Esophagus squamous epithelium (tissue), 5 donors: Measurements from ENCODE around the gene PTPRJ. TPM values are rescaled to one million over a fixed set of nuclear protein-coding genes. Genes with fewer than 3 reads are reported as not detected.
"Not testable (repeated sequence)": the region's sequence is repeated elsewhere in the genome, so short reads cannot be mapped to it uniquely, and the experiment has no call there.

ENCODE experiments used
- DNase-seq: peaks from one replicate; lab custom pipeline; 2025; lab: John Stamatoyannopoulos, UW
- H3K27ac ChIP-seq, 4 donors: fragments of 200-600 bp; sonication (generic); one replicate each; pipeline ENCODE4 v1.5.1; 2016 to 2019; ENCODE audit warnings: mild to moderate bottlenecking in 1 of 4
- H3K27me3 ChIP-seq, 4 donors: fragments of 200-600 bp; sonication (generic); 1 replicate in 3 of 4; 2 replicates in 1 of 4; pipeline versions ENCODE4 v1.5.1 to v1.6.0; 2017 to 2021; ENCODE audit warnings: antibody characterized with exemption in 1 of 4
- H3K36me3 ChIP-seq, 3 donors: fragments of 200-600 bp; sonication (generic); one replicate each; pipeline ENCODE4 v1.5.1; 2016 to 2019
- H3K4me1 ChIP-seq, 3 donors: fragments of 200-600 bp; sonication (generic); one replicate each; pipeline ENCODE4 v1.5.1; 2017 to 2019
- H3K4me3 ChIP-seq, 4 donors: fragments of 200-600 bp; sonication (generic); 1 replicate in 3 of 4; 2 replicates in 1 of 4; pipeline ENCODE4 v1.5.1; 2016 to 2019; ENCODE audit warnings: mild to moderate bottlenecking in 2 of 4, moderate library complexity in 1 of 4
- H3K9me3 ChIP-seq, 3 donors: fragments of 200-600 bp; sonication (generic); one replicate each; pipeline ENCODE4 v1.5.1; 2016 to 2019
- CTCF ChIP-seq, 6 experiments: fragments of 450-650 bp in 4 of 6; fragments of 200-600 bp in 2 of 6; sonication (generic) in 2 of 6; IDR thresholded peaks; one replicate each; pipeline ENCODE4 v1.5.1; 2016 to 2019; ENCODE audit warnings: antibody characterized with exemption in 6 of 6, mild to moderate bottlenecking in 4 of 6, moderate library complexity in 4 of 6
- POLR2A ChIP-seq, 4 donors: fragments of 450-650 bp; IDR thresholded peaks; one replicate each; pipeline ENCODE4 v1.6.1; 2017; ENCODE audit warnings: antibody characterized with exemption in 4 of 4, mild to moderate bottlenecking in 4 of 4, moderate library complexity in 3 of 4
- WGBS, 2 donors: methylation state at CpG; one replicate each; pipeline ENCODE4 v1.1.5; 2018; 5-methylcytosine and 5-hydroxymethylcytosine counted together
- intact Hi-C: fragments of 100-400 bp; cut with DNase I; formaldehyde crosslinking; loops from one replicate; pipeline ENCODE4 v1.15.0; 2022
- total RNA-seq, 4 donors: library from RNA; depleted of rRNA; stranded (reverse); fragments of >200 nt; gene quantifications; one replicate each; pipeline ENCODE4 v1.1.0, GENCODE V29; 2016
- donor health status: DM: yes; HTN: yes; CAD: no.

The PTPRJ gene
- total RNA-seq, 4 donors from 2014 or later = 1.7 to 11.6 (median 3.4) TPM

GRCh38 chr11:47948137-47948536, 32.2 kb upstream of the PTPRJ start:
- H3K36me3 ChIP-seq = no peaks in the 10 kb centered on the region
- no peak overlapping the region for H3K27ac ChIP-seq
- no peak for DNase-seq
- no peak for TF ChIP-seq POLR2A (IDR thresholded peaks at IDR 0.05)
- no peak for TF ChIP-seq CTCF (IDR thresholded peaks at IDR 0.05)
- H3K4me1 ChIP-seq = peaks cover 9 to 25% (median 18%) of the 10 kb centered on the region in 3 donors
- no peaks in the 10 kb centered on the region for H3K27me3 ChIP-seq
- WGBS, 2 donors = 70 to 72% methylated on average over 3 of the region's 3 CpGs
- intact Hi-C loops = no loop called here
- H3K9me3 ChIP-seq = no peaks in the 10 kb centered on the region
- no peak overlapping the region for H3K4me3 ChIP-seq

GRCh38 chr11:47949001-47949675, 31.2 kb upstream of the PTPRJ start:
- 60 to 67% methylated on average over 9 of the region's 9 CpGs for WGBS, 2 donors
- H3K4me3 ChIP-seq, H3K9me3 ChIP-seq, H3K36me3 ChIP-seq, H3K27ac ChIP-seq, intact Hi-C loops, DNase-seq, H3K27me3 ChIP-seq: not testable (repeated sequence)
- H3K4me1 ChIP-seq = peaks cover 9 to 25% (median 18%) of the 10 kb centered on the region in 3 donors

- Histone ChIP-seq H3K27me3 (no peaks in the 10 kb centered on the region), H3K36me3 (no peaks in the 10 kb centered on the region), H3K4me3 (no peak overlapping the region), H3K27ac (no peak overlapping the region), H3K9me3 (no peaks in the 10 kb centered on the region), H3K4me1 (peaks cover 9 to 25% (median 18%) of the 10 kb centered on the region in 3 donors)
- intact Hi-C loops = no loop called here
- DNase-seq = no peak
- no peak for TF ChIP-seq CTCF (IDR thresholded peaks at IDR 0.05)
- no peak for TF ChIP-seq POLR2A (IDR thresholded peaks at IDR 0.05)
- 37 to 50% methylated on average over 5 of the region's 5 CpGs for WGBS, 2 donors
Observed at GRCh38 chr11:47950396-47950795, 30.0 kb upstream of the PTPRJ start.

GRCh38 chr11:47951504-47951903, 28.9 kb upstream of the PTPRJ start:
- H3K27me3 ChIP-seq, H3K9me3 ChIP-seq, DNase-seq, H3K4me3 ChIP-seq, intact Hi-C loops, H3K27ac ChIP-seq, H3K36me3 ChIP-seq: not testable (repeated sequence)
- WGBS, 2 donors = 90 to 94% methylated on average over 11 to 12 of the region's 12 CpGs
- H3K4me1 ChIP-seq = peaks cover 7 to 18% (median 16%) of the 10 kb centered on the region in 3 donors

- Histone ChIP-seq H3K36me3 (no peaks in the 10 kb centered on the region), H3K9me3 (no peaks in the 10 kb centered on the region), H3K4me1 (no peaks in the 10 kb centered on the region), H3K4me3 (no peak overlapping the region), H3K27ac (no peak overlapping the region), H3K27me3 (no peaks in the 10 kb centered on the region)
- WGBS, 2 donors = 81 to 96% methylated on average over 4 of the region's 4 CpGs
- intact Hi-C loops = no loop called here
- DNase-seq = no peak
- no peak for TF ChIP-seq CTCF (IDR thresholded peaks at IDR 0.05)
- TF ChIP-seq POLR2A (IDR thresholded peaks at IDR 0.05) = no peak
Observed at GRCh38 chr11:47955061-47955755, 25.2 kb upstream of the PTPRJ start.

- Histone ChIP-seq H3K27me3 (no peaks in the 10 kb centered on the region), H3K36me3 (no peaks in the 10 kb centered on the region), H3K27ac (no peak overlapping the region), H3K4me3 (no peak overlapping the region), H3K9me3 (no peaks in the 10 kb centered on the region), H3K4me1 (no peaks in the 10 kb centered on the region)
- intact Hi-C loops = no loop called here
- 94 to 98% methylated on average over 6 of the region's 6 CpGs for WGBS, 2 donors
- no peak for DNase-seq
- no peak for TF ChIP-seq CTCF (IDR thresholded peaks at IDR 0.05)
- TF ChIP-seq POLR2A (IDR thresholded peaks at IDR 0.05) = no peak
Observed at GRCh38 chr11:47960015-47960414, 20.3 kb upstream of the PTPRJ start.
